Stimulated activated naive CD8-positive, alpha-beta T cell treated with anti-CD3 and anti-CD28 coated beads, Interleukin-15, amount 100 ng/mL, for 72 hours (primary cell): ENCODE results near the gene AKAP6.

Source experiments
- ATAC-seq: fragments of 150-1000 bp; cut with Tn5 transposase; 2 replicates; pipeline ENCODE4 v1.10.0; 2021; ENCODE audit warnings: mild to moderate bottlenecking, moderate library complexity
- DNase-seq, 2 donors: peaks; one replicate each; pipeline ENCODE4 v3.0.0; 2021 to 2022
- H3K27ac Mint-ChIP-seq, 2 donors: one replicate each; pipeline ENCODE4 v1.8.0; 2022; ENCODE audit warnings: mild to moderate bottlenecking in 2 of 2, mixed read lengths in 2 of 2, moderate library complexity in 2 of 2
- H3K27me3 Mint-ChIP-seq: one replicate; pipeline ENCODE4 v1.8.0; 2022; ENCODE audit warnings: mixed read lengths
- H3K4me1 Mint-ChIP-seq: one replicate; pipeline ENCODE4 v1.8.0; 2022; ENCODE audit warnings: mild to moderate bottlenecking, mixed read lengths
- H3K4me3 Mint-ChIP-seq, 2 donors: one replicate each; pipeline ENCODE4 v1.8.0; 2022; ENCODE audit warnings: mild to moderate bottlenecking in 2 of 2, mixed read lengths in 2 of 2, moderate library complexity in 1 of 2
- H3K9me3 Mint-ChIP-seq, 2 donors: one replicate each; pipeline ENCODE4 v1.8.0; 2022; ENCODE audit warnings: mixed read lengths in 2 of 2

Gene AKAP6

DNA sequence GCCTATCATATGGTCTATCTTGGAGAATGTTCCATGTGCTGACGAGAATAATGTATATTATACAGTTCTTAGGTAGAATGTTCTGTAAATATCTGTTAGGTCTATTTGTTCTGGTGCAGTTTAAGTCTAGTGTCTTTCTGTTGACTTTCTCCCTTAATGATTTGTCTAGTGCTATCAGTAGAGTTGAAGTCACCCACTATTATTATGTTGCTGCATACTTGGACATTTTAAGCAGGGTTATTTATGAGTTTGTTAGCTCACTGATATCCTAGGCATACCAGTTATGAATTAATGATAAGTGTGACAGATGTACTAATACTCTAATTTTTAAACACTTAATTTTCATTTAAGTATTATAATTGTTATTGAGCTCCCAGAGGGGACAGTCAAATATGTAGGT is 292.5 kb downstream of the AKAP6 start:
- ATAC-seq: no peak
- peaks cover 4 to 10% of the 10 kb centered on the region in 2 donors for H3K9me3 Mint-ChIP-seq
- no peak overlapping the region for H3K4me3 Mint-ChIP-seq

DNA sequence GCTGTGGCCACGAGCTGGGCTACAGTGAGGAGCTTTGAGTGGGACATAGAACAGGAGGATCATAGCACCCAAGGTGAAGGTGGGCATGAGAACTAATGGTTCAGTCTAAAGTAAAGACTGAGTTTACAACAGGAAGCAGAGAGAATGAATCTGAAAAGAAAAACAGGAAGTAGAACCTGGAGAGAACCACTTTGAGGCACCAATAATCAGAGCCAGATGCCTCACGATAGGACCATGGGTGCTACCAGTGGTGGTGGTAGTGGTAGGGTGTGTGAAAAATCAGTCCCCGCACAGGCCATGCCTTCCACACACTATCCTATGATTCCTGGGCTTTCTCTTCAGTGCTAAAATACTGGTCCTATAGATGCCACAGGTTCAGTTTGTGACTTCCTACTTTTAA is 293.6 kb downstream of the AKAP6 start:
- Mint-ChIP-seq H3K27me3 (no peaks in the 10 kb centered on the region), H3K27ac (peak overlapping the region in 1 of 2 donors; percentile 22), H3K9me3 (peaks cover 8 to 12% of the 10 kb centered on the region in 2 donors), H3K4me1 (peaks cover 3% of the 10 kb centered on the region), H3K4me3 (no peak overlapping the region)
- ATAC-seq (no peak), DNase-seq (no peak)

More for the DNA sequence above, 292.5 kb downstream of the AKAP6 start:
- no peaks in the 10 kb centered on the region for H3K27me3 Mint-ChIP-seq
- no peaks in the 10 kb centered on the region for H3K4me1 Mint-ChIP-seq
- H3K27ac Mint-ChIP-seq: no peak overlapping the region
- no peak for DNase-seq

DNA sequence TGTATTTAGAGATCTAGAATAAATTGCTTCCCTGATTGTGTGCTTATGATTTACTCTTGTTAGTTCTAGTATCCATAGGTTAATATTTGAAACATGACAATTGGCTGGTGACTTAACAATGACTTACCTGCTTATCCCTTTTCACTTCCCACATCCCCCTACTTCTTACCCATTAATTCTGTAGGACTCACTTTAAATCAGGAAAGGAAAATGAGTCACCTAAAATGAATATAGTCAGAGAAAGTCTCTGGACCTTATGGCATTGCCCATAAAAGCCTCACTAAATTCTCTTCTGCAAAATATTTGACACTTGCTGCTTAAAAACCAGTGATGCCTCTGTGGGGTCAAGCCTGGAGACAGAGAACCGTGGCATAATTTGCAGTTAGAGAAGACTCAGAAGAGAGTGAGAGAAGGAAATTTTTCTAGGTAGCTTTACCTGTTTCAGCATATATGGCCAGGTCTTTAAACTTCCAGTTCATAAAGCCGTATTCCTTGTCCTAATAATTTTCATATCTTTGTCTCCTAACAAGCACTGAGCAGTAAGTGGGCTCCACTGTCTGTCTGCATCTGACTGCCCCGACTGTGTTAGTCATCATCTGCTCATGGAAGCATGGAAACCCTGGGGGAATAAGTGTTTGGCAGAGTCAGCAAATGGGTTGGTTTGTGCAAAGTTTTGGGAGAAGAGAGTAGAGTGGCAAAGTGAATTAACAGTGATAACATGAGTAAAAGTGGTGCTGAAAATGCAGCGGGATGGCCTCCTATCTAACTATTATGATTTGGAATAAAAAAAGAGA is 294.4 kb downstream of the AKAP6 start:
- H3K9me3 Mint-ChIP-seq: peaks cover 8 to 12% of the 10 kb centered on the region in 2 donors
- DNase-seq: no peak
- H3K4me1 Mint-ChIP-seq: peaks cover 5% of the 10 kb centered on the region
- H3K27me3 Mint-ChIP-seq: no peaks in the 10 kb centered on the region
- no peak for ATAC-seq
- H3K27ac Mint-ChIP-seq: no peak overlapping the region
- no peak overlapping the region for H3K4me3 Mint-ChIP-seq

DNA sequence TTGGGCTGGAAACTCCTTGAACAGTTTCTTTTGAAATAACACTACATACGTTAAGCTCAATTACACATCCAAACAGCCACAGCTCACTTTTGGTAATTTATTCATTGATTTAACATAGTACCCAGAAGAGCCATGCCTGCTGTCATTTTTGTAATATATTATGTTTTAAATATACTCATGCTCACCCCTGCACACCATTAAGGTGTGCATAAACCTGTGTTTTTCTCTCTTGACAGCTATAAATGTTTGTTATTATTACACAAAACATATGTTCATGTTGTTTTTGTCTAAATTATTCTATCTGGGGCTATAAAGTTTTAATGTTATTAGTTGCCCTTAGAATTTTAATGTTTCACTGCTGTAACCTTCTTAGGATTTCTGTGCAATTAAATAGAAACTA is 296.1 kb downstream of the AKAP6 start:
- Mint-ChIP-seq H3K4me1 (peaks cover 5% of the 10 kb centered on the region), H3K4me3 (no peak overlapping the region), H3K27ac (no peak overlapping the region), H3K27me3 (no peaks in the 10 kb centered on the region), H3K9me3 (peaks cover 5 to 8% of the 10 kb centered on the region in 2 donors)
- no peak for DNase-seq
- ATAC-seq: no peak

DNA sequence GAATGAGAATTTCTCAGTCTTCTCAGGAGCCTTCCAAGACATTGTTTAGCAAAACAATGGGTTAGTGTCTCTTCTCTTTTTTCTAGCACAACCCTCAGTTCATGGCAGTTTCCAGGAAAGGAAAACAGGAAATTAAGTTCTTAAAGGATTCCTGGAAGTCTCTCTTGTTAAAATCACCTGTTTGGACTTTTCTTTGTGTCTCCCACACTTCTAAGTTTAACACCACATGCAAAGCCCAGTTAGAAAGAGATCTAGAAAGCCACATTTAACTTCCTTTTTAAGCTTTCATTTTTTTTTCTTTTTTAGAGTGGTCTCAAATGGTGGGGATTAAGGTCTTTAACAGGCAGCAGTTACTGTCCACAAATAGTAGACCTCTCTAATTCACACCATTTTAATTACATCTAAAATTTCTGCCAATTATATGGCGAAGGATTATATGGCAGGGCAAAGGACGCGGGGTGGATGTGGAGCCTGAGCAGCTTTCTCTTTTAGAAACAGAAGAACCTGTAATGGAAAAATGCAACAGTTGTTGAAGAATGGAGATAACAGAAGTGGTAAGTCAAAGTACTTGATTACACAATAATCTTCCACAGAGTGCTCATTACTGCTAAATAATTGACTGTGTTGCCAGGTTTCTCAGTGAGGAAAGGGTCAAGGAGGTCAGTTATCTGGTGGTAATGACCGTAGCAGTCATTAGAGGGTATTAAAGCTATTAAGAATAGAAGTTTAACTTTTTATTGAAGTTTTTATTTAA is 298.6 kb downstream of the AKAP6 start:
- Mint-ChIP-seq H3K27ac (peak overlapping the region in 1 of 2 donors; percentile 27), H3K4me1 (peaks cover 5% of the 10 kb centered on the region), H3K9me3 (peaks cover 5 to 8% of the 10 kb centered on the region in 2 donors), H3K27me3 (no peaks in the 10 kb centered on the region), H3K4me3 (no peak overlapping the region)
- DNase-seq: no peak
- no peak for ATAC-seq

GRCh38 chr14:32629236-32629635 is 300.1 kb downstream of the AKAP6 start:
- no peaks in the 10 kb centered on the region for H3K27me3 Mint-ChIP-seq
- DNase-seq (no peak), ATAC-seq (no peak)
- H3K9me3 Mint-ChIP-seq: peaks cover 5 to 8% of the 10 kb centered on the region in 2 donors
- H3K4me3 Mint-ChIP-seq: no peak overlapping the region
- H3K27ac Mint-ChIP-seq: no peak overlapping the region
- H3K4me1 Mint-ChIP-seq: peaks cover 5% of the 10 kb centered on the region

GRCh38 chr14:32630701-32631100 is 301.6 kb downstream of the AKAP6 start:
- ATAC-seq (no peak), DNase-seq (no peak)
- Mint-ChIP-seq H3K27ac (no peak overlapping the region), H3K27me3 (no peaks in the 10 kb centered on the region), H3K9me3 (peaks cover 5 to 8% of the 10 kb centered on the region in 2 donors), H3K4me1 (peaks cover 5% of the 10 kb centered on the region), H3K4me3 (no peak overlapping the region)

GRCh38 chr14:32633224-32633859 is 304.2 kb downstream of the AKAP6 start:
- Mint-ChIP-seq H3K4me1 (no peaks in the 10 kb centered on the region), H3K4me3 (no peak overlapping the region), H3K27me3 (no peaks in the 10 kb centered on the region), H3K27ac (no peak overlapping the region), H3K9me3 (no peaks in the 10 kb centered on the region)
- DNase-seq (no peak), ATAC-seq (no peak)

DNA sequence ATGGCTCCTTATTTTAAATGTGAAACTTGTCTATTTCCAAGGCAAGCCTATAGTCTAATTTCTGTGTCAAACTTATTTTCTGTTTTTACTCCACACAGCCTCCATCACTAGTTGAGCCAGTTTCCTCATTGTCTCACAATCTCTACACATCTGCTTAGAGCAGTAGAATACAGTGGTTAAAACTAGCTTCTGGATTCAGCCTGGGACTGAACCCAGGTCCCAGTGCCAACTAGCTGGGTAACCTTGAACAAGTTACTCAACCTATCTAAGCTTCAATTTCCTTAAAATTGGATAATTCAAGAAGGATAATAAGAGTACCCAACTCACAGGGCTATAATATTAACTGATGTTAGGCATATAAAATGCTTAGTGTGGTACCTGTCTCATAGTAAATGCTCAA is 304.8 kb downstream of the AKAP6 start:
- Mint-ChIP-seq H3K27ac (no peak overlapping the region), H3K27me3 (no peaks in the 10 kb centered on the region), H3K4me3 (no peak overlapping the region), H3K4me1 (no peaks in the 10 kb centered on the region), H3K9me3 (no peaks in the 10 kb centered on the region)
- DNase-seq: no peak
- no peak for ATAC-seq

DNA sequence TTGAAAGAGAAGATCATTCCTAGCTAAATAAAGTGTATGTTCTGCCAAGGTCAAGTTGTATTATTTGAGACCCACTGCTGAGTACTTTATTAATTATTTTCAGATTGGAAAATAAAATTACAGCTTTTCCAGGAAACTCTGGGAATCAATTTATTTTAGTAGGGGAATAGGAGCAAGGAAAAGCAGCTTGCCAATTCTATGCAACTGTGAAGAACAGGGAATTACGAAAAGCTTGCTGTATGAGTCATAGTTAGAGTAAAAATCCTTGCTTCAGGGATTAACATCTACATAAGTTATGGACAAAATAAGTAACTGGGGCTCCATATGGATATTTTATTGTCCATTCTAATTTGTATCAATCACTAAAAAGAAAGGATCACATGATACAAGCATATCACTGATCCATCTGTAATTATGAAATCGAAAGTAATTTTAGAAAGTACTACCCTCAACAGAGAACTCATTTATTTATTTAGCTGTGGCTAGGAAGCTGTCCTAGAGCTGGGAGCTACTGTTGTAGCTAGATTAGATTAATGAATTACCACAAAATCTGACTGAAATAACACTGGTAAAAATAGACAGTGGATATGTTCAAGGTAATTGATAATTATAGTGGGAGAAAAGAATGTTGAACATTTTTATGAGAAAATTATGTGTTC is 306.1 kb downstream of the AKAP6 start:
- Mint-ChIP-seq H3K4me3 (no peak overlapping the region), H3K27ac (no peak overlapping the region), H3K9me3 (no peaks in the 10 kb centered on the region), H3K27me3 (no peaks in the 10 kb centered on the region), H3K4me1 (no peaks in the 10 kb centered on the region)
- no peak for ATAC-seq
- DNase-seq: no peak

GRCh38 chr14:32637582-32637981 is 308.5 kb downstream of the AKAP6 start:
- no peaks in the 10 kb centered on the region for H3K4me1 Mint-ChIP-seq
- no peak overlapping the region for H3K27ac Mint-ChIP-seq
- no peaks in the 10 kb centered on the region for H3K9me3 Mint-ChIP-seq
- DNase-seq (no peak), ATAC-seq (no peak)
- no peak overlapping the region for H3K4me3 Mint-ChIP-seq
- H3K27me3 Mint-ChIP-seq: no peaks in the 10 kb centered on the region

DNA sequence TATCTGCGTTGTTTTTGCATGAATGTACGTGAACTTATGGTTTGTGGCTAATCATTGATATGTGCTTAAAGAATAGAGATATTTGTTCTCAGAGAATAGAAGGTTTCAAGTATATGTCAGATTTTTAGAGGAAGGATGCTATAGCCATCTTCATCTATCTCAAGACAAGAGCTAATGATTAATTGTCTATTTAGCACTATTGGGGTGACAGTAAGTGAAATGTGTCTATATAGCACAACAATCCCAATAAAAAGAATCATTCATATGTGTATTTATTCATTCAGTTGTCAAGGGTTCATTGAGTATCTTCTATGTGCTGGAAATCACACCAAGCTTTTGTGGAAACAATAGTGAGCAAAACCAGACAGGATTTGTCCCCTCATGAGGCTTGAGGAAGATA is 310.1 kb downstream of the AKAP6 start:
- DNase-seq: no peak
- H3K27ac Mint-ChIP-seq: no peak overlapping the region
- H3K27me3 Mint-ChIP-seq: no peaks in the 10 kb centered on the region
- no peaks in the 10 kb centered on the region for H3K4me1 Mint-ChIP-seq
- H3K4me3 Mint-ChIP-seq: no peak overlapping the region
- no peaks in the 10 kb centered on the region for H3K9me3 Mint-ChIP-seq
- no peak for ATAC-seq

DNA sequence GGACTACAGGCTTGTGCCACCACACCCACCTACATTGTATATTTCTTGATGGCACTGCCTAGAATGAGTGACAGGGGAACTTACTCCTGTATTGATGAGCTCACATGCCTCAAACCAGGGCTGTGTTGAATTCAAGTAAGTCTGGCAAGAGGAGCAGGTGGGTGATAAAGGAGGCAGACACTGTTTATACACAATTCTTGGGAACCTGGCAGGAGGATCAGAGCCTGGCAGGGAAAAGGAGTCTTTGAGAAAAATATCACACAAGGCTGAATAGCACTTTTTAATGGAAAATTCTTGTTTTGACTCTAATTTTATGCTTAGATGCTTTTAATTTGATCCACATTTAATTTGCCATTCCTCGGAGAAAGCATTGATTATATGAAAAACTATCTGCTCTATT is 316.5 kb downstream of the AKAP6 start:
- Mint-ChIP-seq H3K27me3 (no peaks in the 10 kb centered on the region), H3K27ac (no peak overlapping the region), H3K9me3 (no peaks in the 10 kb centered on the region), H3K4me3 (no peak overlapping the region), H3K4me1 (no peaks in the 10 kb centered on the region)
- no peak for ATAC-seq
- no peak for DNase-seq

GRCh38 chr14:32648434-32648833 is 319.3 kb downstream of the AKAP6 start:
- Mint-ChIP-seq H3K4me1 (no peaks in the 10 kb centered on the region), H3K27ac (no peak overlapping the region), H3K9me3 (peaks cover 0 to 4% of the 10 kb centered on the region in 2 donors), H3K27me3 (no peaks in the 10 kb centered on the region), H3K4me3 (no peak overlapping the region)
- ATAC-seq: no peak
- DNase-seq: no peak

- no peaks in the 10 kb centered on the region for H3K4me1 Mint-ChIP-seq
Observed at GRCh38 chr14:32650030-32650429, 320.9 kb downstream of the AKAP6 start.

More at GRCh38 chr14:32650030-32650429, 320.9 kb downstream of the AKAP6 start:
- ATAC-seq: no peak
- no peak for DNase-seq
- Mint-ChIP-seq H3K27me3 (no peaks in the 10 kb centered on the region), H3K27ac (no peak overlapping the region), H3K4me3 (no peak overlapping the region), H3K9me3 (peaks cover 0 to 4% of the 10 kb centered on the region in 2 donors)
